Measurements from ENCODE around the gene NEDD8.
"Not testable (repeated sequence)": the region's sequence is repeated elsewhere in the genome, so short reads cannot be mapped to it uniquely, and the experiment has no call there.

Gene NEDD8

GRCh38 chr14:24206260-24207103 lies 25.7 kb downstream of the NEDD8 start:
- no peak for ATAC-seq (ENCODE audit: insufficient read depth, low read depth)
- H4K20me1 ChIP-seq (ENCODE audit: insufficient read depth, low read length), result no peaks in the 10 kb centered on the region
- no peak overlapping the region for H3K27ac ChIP-seq (ENCODE audit: low read length)
- no peaks in the 10 kb centered on the region for H3K27me3 ChIP-seq (ENCODE audit: insufficient read depth, low read length, poor library complexity)
- H3K36me3 ChIP-seq (ENCODE audit: insufficient read depth, low read length), result peaks cover 79% of the 10 kb centered on the region
- TF ChIP-seq EZH2 (IDR thresholded peaks at IDR 0.05; ENCODE audit: borderline replicate concordance, low read depth, low read length, severe bottlenecking) (no peak), CTCF (IDR thresholded peaks at IDR 0.05; ENCODE audit: borderline replicate concordance, extremely low read depth, low read length, poor library complexity, severe bottlenecking) (no peak)
- H3K9ac ChIP-seq (ENCODE audit: low read depth, low read length), result no peak overlapping the region
- no peak overlapping the region for H2AFZ ChIP-seq (ENCODE audit: low read depth, low read length)
- H3K4me3 ChIP-seq (ENCODE audit: low read depth in 1 of 2, low read length in 2 of 2), result no peak overlapping the region
- H3K79me2 ChIP-seq (ENCODE audit: insufficient read depth, low read length), result peaks cover 15% of the 10 kb centered on the region
- no peak for DNase-seq
- H3K9me3 ChIP-seq (ENCODE audit: insufficient read depth, low read length, severe bottlenecking), result peaks cover 5% of the 10 kb centered on the region
- peaks cover 4% of the 10 kb centered on the region for H3K4me1 ChIP-seq (ENCODE audit: insufficient read depth, low read length)
- H3K4me2 ChIP-seq (ENCODE audit: insufficient read depth, low read length), result no peak overlapping the region

GRCh38 chr14:24204163-24205146 lies 27.7 kb downstream of the NEDD8 start:
- Histone ChIP-seq H2AFZ (ENCODE audit: low read depth, low read length) (no peak overlapping the region), H3K27me3 (ENCODE audit: insufficient read depth, low read length, poor library complexity) (no peaks in the 10 kb centered on the region), H4K20me1 (ENCODE audit: insufficient read depth, low read length) (no peaks in the 10 kb centered on the region), H3K27ac (ENCODE audit: low read length) (no peak overlapping the region), H3K4me2 (ENCODE audit: insufficient read depth, low read length) (no peak overlapping the region), H3K4me3 (ENCODE audit: low read depth in 1 of 2, low read length in 2 of 2) (no peak overlapping the region), H3K79me2 (ENCODE audit: insufficient read depth, low read length) (peaks cover 4% of the 10 kb centered on the region; the same call in 1 of the 2 replicates), H3K4me1 (ENCODE audit: insufficient read depth, low read length) (no peaks in the 10 kb centered on the region), H3K9ac (ENCODE audit: low read depth, low read length) (no peak overlapping the region), H3K36me3 (ENCODE audit: insufficient read depth, low read length) (peaks cover 72% of the 10 kb centered on the region), H3K9me3 (ENCODE audit: insufficient read depth, low read length, severe bottlenecking) (peaks cover 5% of the 10 kb centered on the region)
- ATAC-seq (ENCODE audit: insufficient read depth, low read depth) (no peak), DNase-seq (no peak)
- TF ChIP-seq EZH2 (IDR thresholded peaks at IDR 0.05; ENCODE audit: borderline replicate concordance, low read depth, low read length, severe bottlenecking) (no peak), CTCF (IDR thresholded peaks at IDR 0.05; ENCODE audit: borderline replicate concordance, extremely low read depth, low read length, poor library complexity, severe bottlenecking) (no peak)

- H3K79me2 ChIP-seq (ENCODE audit: insufficient read depth, low read length); H3K4me2 ChIP-seq (ENCODE audit: insufficient read depth, low read length); H3K27me3 ChIP-seq (ENCODE audit: insufficient read depth, low read length, poor library complexity); H4K20me1 ChIP-seq (ENCODE audit: insufficient read depth, low read length); H2AFZ ChIP-seq (ENCODE audit: low read depth, low read length); H3K4me3 ChIP-seq (ENCODE audit: low read depth in 1 of 2, low read length in 2 of 2); DNase-seq; H3K9me3 ChIP-seq (ENCODE audit: insufficient read depth, low read length, severe bottlenecking); ATAC-seq (ENCODE audit: insufficient read depth, low read depth); H3K9ac ChIP-seq (ENCODE audit: low read depth, low read length); H3K27ac ChIP-seq (ENCODE audit: low read length); H3K4me1 ChIP-seq (ENCODE audit: insufficient read depth, low read length): not testable (repeated sequence)
- peaks cover 65% of the 10 kb centered on the region for H3K36me3 ChIP-seq (ENCODE audit: insufficient read depth, low read length)
Observed at GRCh38 chr14:24203249-24203886, 28.8 kb downstream of the NEDD8 start.

GRCh38 chr14:24202538-24202937 lies 29.6 kb downstream of the NEDD8 start:
- not testable (repeated sequence) for DNase-seq; H3K27ac ChIP-seq (ENCODE audit: low read length); H3K79me2 ChIP-seq (ENCODE audit: insufficient read depth, low read length); H4K20me1 ChIP-seq (ENCODE audit: insufficient read depth, low read length); H3K27me3 ChIP-seq (ENCODE audit: insufficient read depth, low read length, poor library complexity); H3K9ac ChIP-seq (ENCODE audit: low read depth, low read length); H3K4me1 ChIP-seq (ENCODE audit: insufficient read depth, low read length); H3K4me2 ChIP-seq (ENCODE audit: insufficient read depth, low read length); H3K9me3 ChIP-seq (ENCODE audit: insufficient read depth, low read length, severe bottlenecking); H3K4me3 ChIP-seq (ENCODE audit: low read depth in 1 of 2, low read length in 2 of 2); ATAC-seq (ENCODE audit: insufficient read depth, low read depth); H2AFZ ChIP-seq (ENCODE audit: low read depth, low read length)
- H3K36me3 ChIP-seq (ENCODE audit: insufficient read depth, low read length), result peaks cover 56% of the 10 kb centered on the region
